Measurements from ENCODE around the gene PLA1A. TPM values are rescaled to one million over a fixed set of nuclear protein-coding genes. Genes with fewer than 3 reads are reported as not detected.

The PLA1A gene
- total and polyA plus RNA-seq, 10 of the 15 experiments (the other 5 are each of a cell fraction or from before 2014, with no cell fraction given), result 2.9 to 106 (median 4.8) TPM

DNA sequence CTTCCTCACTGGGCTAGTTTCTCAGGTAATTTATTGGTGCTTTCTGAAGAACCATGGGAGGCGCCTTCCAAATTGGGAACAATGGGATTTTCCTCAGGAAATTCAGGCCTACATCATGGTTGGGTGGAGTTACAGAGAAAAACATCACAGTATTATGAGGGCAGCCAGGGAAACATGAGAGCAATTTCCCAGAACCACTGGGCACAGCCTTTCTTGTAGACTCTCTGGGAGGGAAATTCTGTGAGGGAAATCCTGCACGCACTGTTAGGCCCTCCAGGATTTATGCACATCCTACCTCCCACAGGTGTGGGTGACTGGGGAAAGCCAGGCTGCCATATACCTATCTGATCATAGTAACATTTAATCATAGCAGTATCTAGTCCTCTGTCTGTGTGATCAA lies 49.5 kb downstream of the PLA1A start:
- no peaks in the 10 kb centered on the region for H3K79me2 ChIP-seq (ENCODE audit: control insufficient read depth, insufficient read depth, low read length)
- no peak for FAIRE-seq
- no peak overlapping the region for H3K27ac ChIP-seq (ENCODE audit: control insufficient read depth, insufficient read depth)
- DNase-seq (ENCODE audit: low read depth, low spot score), result no peak
- BruUV-seq (replicated peaks), result no TSS peak
- no peak overlapping the region for H3K4me2 ChIP-seq (ENCODE audit: control insufficient read depth, insufficient read depth)
- H3K9me3 ChIP-seq (replicated peaks; ENCODE audit: control insufficient read depth, insufficient read depth, low read length), result no peaks in the 10 kb centered on the region
- ATAC-seq, result no peak
- ChIA-PET POLR2A (interaction anchor here (1.2 kb wide), 1 partner anchor 10 kb away, joined by 3 read pairs; no protein-coding TSS in a partner anchor), RAD21 (ENCODE audit: unreplicated experiment) (interaction anchor here (1.0 kb wide), 2 partner anchors 25 to 86 kb away, joined by 3 read pairs; no protein-coding TSS in a partner anchor), SMC1A (ENCODE audit: uncharacterized antibody, unreplicated experiment) (interaction anchor here (1.0 to 3.3 kb wide), 6 partner anchors 14 to 26 kb away, joined by 3 to 9 read pairs (median 5); partner anchors contain the start of gene POPDC2), CTCF (interaction anchor here (1.1 to 1.7 kb wide), 2 partner anchors 14 to 34 kb away, joined by 3 to 7 read pairs; no protein-coding TSS in a partner anchor)
- peaks cover under 1 to 2% of the 10 kb centered on the region in 2 experiments; a peak in 2 of 4 replicates for H3K36me3 ChIP-seq (ENCODE audit: control insufficient read depth in 2 of 2, insufficient read depth in 2 of 2, low read length in 1 of 2)
- TF ChIP-seq HDAC6 (IDR thresholded peaks at IDR 0.05; ENCODE audit: unreplicated experiment) (no peak), EGR1 (IDR thresholded peaks at IDR 0.05; ENCODE audit: borderline replicate concordance in 1 of 2, low read depth in 2 of 2, low read length in 2 of 2) (no peak), EED (IDR thresholded peaks at IDR 0.05; ENCODE audit: low read depth) (no peak), BACH1 (IDR thresholded peaks at IDR 0.05; ENCODE audit: borderline replicate concordance) (no peak), MEF2A (IDR thresholded peaks at IDR 0.05; ENCODE audit: insufficient read depth, low read depth, low read length) (no peak), ESRRA (IDR thresholded peaks at IDR 0.05; ENCODE audit: low read length) (no peak), MEF2B (IDR thresholded peaks at IDR 0.05; ENCODE audit: partially characterized antibody, poor library complexity, severe bottlenecking) (no peak), EP300 (IDR thresholded peaks at IDR 0.05; ENCODE audit: borderline replicate concordance in 1 of 2, control insufficient read depth in 1 of 2, low read depth in 2 of 2, low read length in 2 of 2) (no peak), RAD51 (IDR thresholded peaks at IDR 0.05) (no peak), HCFC1 (IDR thresholded peaks at IDR 0.05; ENCODE audit: low read length) (no peak), NR2F1 (conservative IDR thresholded peaks at IDR 0.05) (no peak), MTA2 (IDR thresholded peaks at IDR 0.05; ENCODE audit: low read depth) (no peak), GABPA (IDR thresholded peaks at IDR 0.05; ENCODE audit: low read depth) (no peak), SPI1 (IDR thresholded peaks at IDR 0.05; ENCODE audit: borderline replicate concordance, insufficient read depth, low read depth, low read length) (no peak)
- TF ChIP-seq, protein P1, sequence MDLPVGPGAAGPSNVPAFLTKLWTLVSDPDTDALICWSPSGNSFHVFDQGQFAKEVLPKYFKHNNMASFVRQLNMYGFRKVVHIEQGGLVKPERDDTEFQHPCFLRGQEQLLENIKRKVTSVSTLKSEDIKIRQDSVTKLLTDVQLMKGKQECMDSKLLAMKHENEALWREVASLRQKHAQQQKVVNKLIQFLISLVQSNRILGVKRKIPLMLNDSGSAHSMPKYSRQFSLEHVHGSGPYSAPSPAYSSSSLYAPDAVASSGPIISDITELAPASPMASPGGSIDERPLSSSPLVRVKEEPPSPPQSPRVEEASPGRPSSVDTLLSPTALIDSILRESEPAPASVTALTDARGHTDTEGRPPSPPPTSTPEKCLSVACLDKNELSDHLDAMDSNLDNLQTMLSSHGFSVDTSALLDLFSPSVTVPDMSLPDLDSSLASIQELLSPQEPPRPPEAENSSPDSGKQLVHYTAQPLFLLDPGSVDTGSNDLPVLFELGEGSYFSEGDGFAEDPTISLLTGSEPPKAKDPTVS (IDR thresholded peaks at IDR 0.05; ENCODE audit: low read depth, low read length), result no peak
- no peak overlapping the region for H2AFZ ChIP-seq (ENCODE audit: control insufficient read depth, low read depth, low read length)
- no peaks in the 10 kb centered on the region for H3K27me3 ChIP-seq (replicated peaks in 1 of 2; ENCODE audit: control insufficient read depth in 2 of 2, insufficient read depth in 2 of 2, low read length in 1 of 2)
- no peak overlapping the region for H3K4me3 ChIP-seq
- H4K20me1 ChIP-seq (ENCODE audit: control insufficient read depth, insufficient read depth), result no peaks in the 10 kb centered on the region
- H3K9ac ChIP-seq (ENCODE audit: control insufficient read depth, insufficient read depth, low read length), result no peak overlapping the region
- in situ Hi-C loops (cut with MboI), result no loop called here
- intact Hi-C loops (cut with micrococcal nuclease; ENCODE audit: unreplicated experiment), result no loop called here
- peaks cover 3% of the 10 kb centered on the region; the same call in 1 of the 2 replicates for H3K4me1 ChIP-seq (ENCODE audit: control insufficient read depth, insufficient read depth, low read length)
- 59% methylated on average over 2 of the region's 2 CpGs for WGBS (ENCODE audit: insufficient coverage, insufficient replicate concordance, low lambda C conversion rate, missing lambda C conversion rate)

All from GM12878 (cell line).